Left ventricle myocardium superior (tissue), 1 donor: ENCODE data around the gene GSK3B. TPM values are rescaled to one million over a fixed set of nuclear protein-coding genes. Genes with fewer than 3 reads are reported as not detected.

Experiments
- ATAC-seq: fragments of 200-7000 bp; cut with Tn5 transposase; one replicate; pipeline ENCODE4 v1.9.1; 2020; ENCODE audit warnings: mild to moderate bottlenecking, moderate library complexity
- DNase-seq: peaks from one replicate; pipeline ENCODE4 v3.0.0-alpha.2; 2020
- intact Hi-C: fragments of 100-400 bp; cut with micrococcal nuclease; formaldehyde crosslinking; loops from one replicate; pipeline ENCODE4 v1.11.0; 2022
- total RNA-seq: library from RNA; stranded (reverse); fragmentation: NEBNext Ultra II Directional; extraction: Animal tissue kit (Norgen Biotek cat#: 25700); gene quantifications from one replicate; pipeline ENCODE4 v1.2.1, GENCODE V29; 2021
- donor health status: DM: no; HTN: yes; CAD: no; lungs with severe emphysema.

Gene GSK3B
- total RNA-seq, 1 donor from 2014 or later: 45.7 TPM

GRCh38 chr3:119778811-119779210, 315.4 kb downstream of the GSK3B start:
- no peak for DNase-seq
- intact Hi-C loops: no loop called here

GRCh38 chr3:119778176-119778575, 316.1 kb downstream of the GSK3B start:
- no peak for DNase-seq
- intact Hi-C loops: no loop called here
- no peak for ATAC-seq

More at GRCh38 chr3:119778811-119779210, 315.4 kb downstream of the GSK3B start:
- ATAC-seq: no peak

- intact Hi-C loops: no loop called here
- DNase-seq (no peak), ATAC-seq (no peak)
Observed at GRCh38 chr3:119776304-119776703, 317.9 kb downstream of the GSK3B start.

GRCh38 chr3:119774444-119774843, 319.8 kb downstream of the GSK3B start:
- intact Hi-C loops: no loop called here
- no peak for ATAC-seq
- no peak for DNase-seq

Other genes with a start within 250 kb of the GSK3B start
- gene GPR156, start 190.8 kb upstream of the GSK3B start, total RNA-seq: 0.10 TPM